H1 (cell line): Measurements from ENCODE around the gene CNGA4. TPM values are rescaled to one million over a fixed set of nuclear protein-coding genes. Genes with fewer than 3 reads are reported as not detected.

Experiments used
- CTCF ChIA-PET: fragments of 300-600 bp; sonication (Branson Sonifier 250); formaldehyde crosslinking; loops from one replicate; lab custom pipeline; 2021; ENCODE audit not compliant: partially characterized antibody; lab: Charles Lee
- POLR2A ChIA-PET: fragments of 300-600 bp; sonication (Branson Sonifier 250); formaldehyde crosslinking; loops from one replicate; lab custom pipeline; 2021; ENCODE audit warnings: inconsistent platforms; ENCODE audit not compliant: partially characterized antibody; lab: Charles Lee
- DNase-seq, 2 experiments: peaks; one replicate each; pipeline versions ENCODE4 v3.0.0 to v3.0.0-alpha.2; 2010 to 2022; ENCODE audit warnings: low spot score in 2 of 2, low read depth in 1 of 2, mixed read lengths in 1 of 2
- FAIRE-seq: peaks from 2 replicates; lab custom pipeline; 2011; peaks lifted over from hg19 to GRCh38; lab: Jason Lieb, UNC
- H2AFZ ChIP-seq: 2 replicates; pipeline ENCODE4 v1.8.1; 2012; ENCODE audit warnings: low read length, inconsistent platforms
- H2AK5ac ChIP-seq: 2 replicates; pipeline ENCODE4 v1.6.1; 2013; ENCODE audit warnings: low read depth, low read length
- H2BK120ac ChIP-seq: replicated peaks from 2 replicates; pipeline ENCODE3; 2013; ENCODE audit warnings: low read depth, low read length, inconsistent platforms
- H2BK12ac ChIP-seq: 2 replicates; pipeline ENCODE4 v1.6.1; 2013; ENCODE audit warnings: low read depth, low read length
- H2BK15ac ChIP-seq: 2 replicates; pipeline ENCODE4 v1.6.1; 2013; ENCODE audit warnings: low read length
- H2BK20ac ChIP-seq: 2 replicates; pipeline ENCODE4 v1.6.1; 2013; ENCODE audit warnings: low read length
- H2BK5ac ChIP-seq: 2 replicates; pipeline ENCODE4 v1.6.1; 2013; ENCODE audit warnings: low read depth, low read length
- H3K14ac ChIP-seq: 2 replicates; pipeline ENCODE4 v1.6.1; 2013; ENCODE audit warnings: inconsistent platforms; ENCODE audit not compliant: insufficient read length
- H3K18ac ChIP-seq: 2 replicates; pipeline ENCODE4 v1.6.1; 2013; ENCODE audit warnings: low read length; ENCODE audit errors: extremely low read depth
- H3K23ac ChIP-seq: 2 replicates; pipeline ENCODE4 v1.6.1; 2013; ENCODE audit warnings: inconsistent platforms; ENCODE audit not compliant: insufficient read length
- H3K23me2 ChIP-seq: 2 replicates; pipeline ENCODE4 v1.6.1; 2013; ENCODE audit warnings: low read depth, low read length
- H3K27ac ChIP-seq: 2 replicates; pipeline ENCODE4 v1.6.1; 2011; ENCODE audit warnings: low read depth, low read length, inconsistent platforms
- H3K27me3 ChIP-seq, 4 experiments: replicated peaks in 1 of 4; 1 replicate in 1 of 4; 2 replicates in 3 of 4; pipeline versions ENCODE4 v1.6.1 to v1.8.1; 2011 to 2013; ENCODE audit warnings: low read length in 3 of 4, mild to moderate bottlenecking in 3 of 4, inconsistent platforms in 2 of 4, mixed read lengths in 2 of 4, moderate library complexity in 1 of 4; ENCODE audit not compliant: control insufficient read depth in 3 of 4, insufficient read depth in 3 of 4; ENCODE audit errors: extremely low read depth in 1 of 4
- H3K36me3 ChIP-seq, 4 experiments: 2 replicates each; pipeline versions ENCODE4 v1.6.1 to v1.8.1; 2011 to 2013; ENCODE audit warnings: mild to moderate bottlenecking in 4 of 4, low read length in 3 of 4, moderate library complexity in 2 of 4, control low read depth in 1 of 4, inconsistent platforms in 1 of 4; ENCODE audit not compliant: insufficient read depth in 4 of 4, control insufficient read depth in 2 of 4
- H3K4ac ChIP-seq: replicated peaks from 2 replicates; pipeline ENCODE3; 2013; ENCODE audit warnings: low read length, low read depth, mixed read lengths, inconsistent platforms; ENCODE audit not compliant: insufficient read length
- H3K4me1 ChIP-seq, 4 experiments: replicated peaks in 1 of 4; 1 replicate in 1 of 4; 2 replicates in 3 of 4; pipeline versions ENCODE4 v1.6.1 to v1.8.1; 2011 to 2013; ENCODE audit warnings: low read length in 3 of 4, inconsistent platforms in 2 of 4, mixed read lengths in 1 of 4; ENCODE audit not compliant: insufficient read depth in 4 of 4, control insufficient read depth in 3 of 4
- H3K4me2 ChIP-seq, 2 experiments: 2 replicates each; pipeline versions ENCODE4 v1.6.1 to v1.8.1; 2011 to 2013; ENCODE audit warnings: low read depth in 2 of 2, low read length in 2 of 2, control low read depth in 1 of 2, inconsistent platforms in 1 of 2, mild to moderate bottlenecking in 1 of 2; ENCODE audit not compliant: insufficient read depth in 1 of 2
- H3K4me3 ChIP-seq, 4 experiments: fragments of 200-600, 300-600 bp in 1 of 4; sonication (generic), shearing (Covaris generic), sonication (Bioruptor Twin) in 1 of 4; 2 replicates each; pipeline versions ENCODE4 v1.5.1 to v1.8.1; 2011 to 2016; ENCODE audit warnings: low read length in 4 of 4, low read depth in 3 of 4, control low read depth in 2 of 4, inconsistent platforms in 2 of 4, mild to moderate bottlenecking in 2 of 4, mixed read lengths in 1 of 4, moderate library complexity in 1 of 4; ENCODE audit not compliant: insufficient read depth in 2 of 4; ENCODE audit errors: extremely low read depth in 1 of 4
- H3K56ac ChIP-seq: replicated peaks from 2 replicates; pipeline ENCODE3; 2013; ENCODE audit warnings: low read depth, mild to moderate bottlenecking, mixed read lengths, low read length, inconsistent platforms; ENCODE audit not compliant: insufficient read length
- H3K79me1 ChIP-seq: 2 replicates; pipeline ENCODE4 v1.6.1; 2013; ENCODE audit warnings: low read depth, low read length, control low read depth
- H3K79me2 ChIP-seq, 2 experiments: 2 replicates each; pipeline versions ENCODE4 v1.6.1 to v1.8.1; 2012 to 2013; ENCODE audit warnings: low read length in 2 of 2, mild to moderate bottlenecking in 2 of 2, inconsistent platforms in 1 of 2; ENCODE audit not compliant: insufficient read depth in 2 of 2, control insufficient read depth in 1 of 2
- H3K9ac ChIP-seq, 4 experiments: replicated peaks in 1 of 4; 1 replicate in 1 of 4; 2 replicates in 3 of 4; pipeline versions ENCODE4 v1.6.1 to v1.8.1; 2011 to 2013; ENCODE audit warnings: low read depth in 3 of 4, low read length in 3 of 4, control low read depth in 2 of 4, mild to moderate bottlenecking in 2 of 4, moderate library complexity in 2 of 4, inconsistent platforms in 1 of 4; ENCODE audit errors: extremely low read depth in 1 of 4
- H3K9me3 ChIP-seq, 2 experiments: 2 replicates each; pipeline versions ENCODE4 v1.6.1 to v1.8.1; 2012 to 2013; ENCODE audit warnings: mild to moderate bottlenecking in 2 of 2, moderate library complexity in 2 of 2, control low read depth in 1 of 2, inconsistent platforms in 1 of 2, low read depth in 1 of 2, low read length in 1 of 2, mixed read lengths in 1 of 2; ENCODE audit not compliant: insufficient read depth in 2 of 2
- H4K20me1 ChIP-seq, 2 experiments: replicated peaks in 1 of 2; 2 replicates each; pipeline versions ENCODE3 to v1.8.1; 2011 to 2013; ENCODE audit warnings: inconsistent platforms in 2 of 2, low read length in 2 of 2, mild to moderate bottlenecking in 1 of 2; ENCODE audit not compliant: insufficient read depth in 2 of 2, control insufficient read depth in 1 of 2
- H4K5ac ChIP-seq: 2 replicates; pipeline ENCODE4 v1.6.1; 2013; ENCODE audit warnings: low read length, low read depth, mixed read lengths, inconsistent platforms; ENCODE audit not compliant: insufficient read length
- H4K8ac ChIP-seq: 2 replicates; pipeline ENCODE4 v1.8.0; 2013; ENCODE audit warnings: mild to moderate bottlenecking, moderate library complexity, low read length, inconsistent platforms; ENCODE audit not compliant: insufficient read depth; ENCODE audit errors: extremely low read depth
- H4K91ac ChIP-seq: replicated peaks from 2 replicates; pipeline ENCODE3; 2013; ENCODE audit warnings: low read length, mixed read lengths, inconsistent platforms; ENCODE audit not compliant: insufficient read length
- ASH2L ChIP-seq: fragments of 200-600, 300-600 bp; sonication (generic); IDR thresholded peaks from one replicate; pipeline ENCODE4 v1.7.1; 2017; ENCODE audit warnings: low read length
- CEBPB ChIP-seq: IDR thresholded peaks from 2 replicates; pipeline ENCODE4 v1.6.1; 2012; ENCODE audit warnings: low read depth, low read length
- GTF2F1 ChIP-seq: IDR thresholded peaks from 2 replicates; pipeline ENCODE4 v1.6.1; 2012; ENCODE audit warnings: low read depth, low read length, improper control_type of control experiment, borderline replicate concordance
- JUN ChIP-seq: IDR thresholded peaks from 2 replicates; pipeline ENCODE4 v1.6.1; 2011; ENCODE audit warnings: low read depth, mild to moderate bottlenecking, improper control_type of control experiment, low read length
- JUND ChIP-seq: IDR thresholded peaks from 2 replicates; pipeline ENCODE4 v1.6.1; 2011; ENCODE audit warnings: mild to moderate bottlenecking, improper control_type of control experiment, low read length
- KDM1A ChIP-seq: fragments of 200-600, 300-600 bp; sonication (generic); IDR thresholded peaks from 2 replicates; pipeline ENCODE4 v1.7.1; 2016; ENCODE audit warnings: mild to moderate bottlenecking, low read length, borderline replicate concordance
- KDM4A ChIP-seq: IDR thresholded peaks from one replicate; pipeline ENCODE4 v1.7.1; 2012; ENCODE audit warnings: low read depth, mild to moderate bottlenecking, moderate library complexity, low read length, inconsistent platforms; ENCODE audit not compliant: severe bottlenecking
- NRF1 ChIP-seq: IDR thresholded peaks from 2 replicates; pipeline ENCODE4 v1.6.1; 2011; ENCODE audit warnings: mild to moderate bottlenecking, low read depth, low read length, improper control_type of control experiment
- POU5F1 ChIP-seq: IDR thresholded peaks from 2 replicates; pipeline ENCODE4 v1.6.1; 2011; ENCODE audit warnings: low read depth, mild to moderate bottlenecking, low read length, moderate library complexity
- SP1 ChIP-seq: IDR thresholded peaks from 2 replicates; pipeline ENCODE4 v1.6.1; 2011; ENCODE audit warnings: low read depth, low read length
- SP2 ChIP-seq: IDR thresholded peaks from 2 replicates; pipeline ENCODE4 v1.6.1; 2012; ENCODE audit warnings: mild to moderate bottlenecking, low read length, inconsistent platforms
- SP4 ChIP-seq: IDR thresholded peaks from 2 replicates; pipeline ENCODE4 v1.6.1; 2012; ENCODE audit warnings: low read length, inconsistent platforms
- SUZ12 ChIP-seq: fragments of 200-600 bp; sonication (generic); IDR thresholded peaks from 2 replicates; pipeline ENCODE4 v1.6.1; 2012; ENCODE audit warnings: mild to moderate bottlenecking, inconsistent platforms, low read length, moderate library complexity, mixed read lengths
- TBP ChIP-seq: IDR thresholded peaks from 2 replicates; pipeline ENCODE4 v1.6.1; 2011; ENCODE audit warnings: low read depth, low read length, improper control_type of control experiment
- WGBS, 2 experiments: shearing (Covaris generic) in 1 of 2; methylation state at CpG; one replicate each; pipeline versions ENCODE4 v1.1.6 to v1.1.7; 2013 to 2015; ENCODE audit warnings: low lambda C conversion rate in 2 of 2, mixed read lengths in 2 of 2, inconsistent platforms in 1 of 2, low coverage in 1 of 2, missing lambda C conversion rate in 1 of 2; ENCODE audit not compliant: insufficient replicate concordance in 2 of 2, insufficient coverage in 1 of 2, insufficient read length in 1 of 2; ENCODE audit errors: extremely low coverage in 1 of 2, missing lambda C conversion rate in 1 of 2; 5-methylcytosine and 5-hydroxymethylcytosine counted together
- polyA plus RNA-seq, 7 experiments: library from polyadenylated mRNA; depleted of rRNA in 3 of 7; stranded (reverse) in 5 of 7; unstranded in 2 of 7; fragments of >200 nt in 5 of 7; fragments of 200-250 nt in 2 of 7; gene quantifications; 1 replicate in 5 of 7; 2 replicates in 1 of 7; 4 replicates in 1 of 7; pipeline versions ENCODE4 v1.2.1 to v1.2.3, GENCODE V29; 2011 to 2013; ENCODE audit warnings: missing spikeins in 2 of 7, mixed read lengths in 2 of 7
- total RNA-seq: library from RNA; stranded (reverse); fragmentation: NEBNext Ultra II Directional; extraction: Animal tissue kit (Norgen Biotek cat#: 25700); gene quantifications from 2 replicates; pipeline ENCODE4 v1.2.1, GENCODE V29; 2021
- TF ChIP-seq, protein P1 (sequence below): IDR thresholded peaks from 2 replicates; pipeline ENCODE4 v1.6.1; 2011; ENCODE audit warnings: low read length, improper control_type of control experiment

The CNGA4 gene
- total and polyA plus RNA-seq, 2 of the 8 experiments (the other 6 are each of a cell fraction or from before 2014, with no cell fraction given), result 0.29 TPM; not detected in 1

DNA sequence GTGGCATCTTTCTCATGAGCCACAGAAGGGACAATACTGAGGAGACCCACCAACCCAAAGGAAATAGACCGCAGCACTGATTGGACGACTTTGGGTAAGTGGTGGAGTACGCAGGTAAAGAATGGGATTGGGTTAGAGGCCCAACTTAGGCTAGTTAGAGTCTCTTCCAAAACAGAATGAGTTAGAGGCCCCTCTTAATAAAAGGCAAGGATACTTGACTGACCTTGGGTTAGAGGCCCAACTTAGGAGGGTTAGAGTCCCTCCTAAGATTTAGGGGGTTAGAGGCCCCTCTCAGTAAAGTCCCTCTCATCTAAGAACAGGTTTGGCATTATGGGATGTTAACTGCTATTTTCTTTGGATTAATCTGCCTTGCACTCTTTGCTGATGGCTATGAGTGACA, 45.4 kb downstream of the CNGA4 start:
- H2AK5ac ChIP-seq, result no peak overlapping the region
- H3K4me3 ChIP-seq, result no peak overlapping the region
- H3K36me3 ChIP-seq, result no peaks in the 10 kb centered on the region
- H4K91ac ChIP-seq, result no peak overlapping the region
- H3K4me1 ChIP-seq, result peaks cover 0 to 2% (median 0%) of the 10 kb centered on the region in 4 experiments; a peak in 2 of 7 replicates
- H2BK20ac ChIP-seq, result no peak overlapping the region
- H4K8ac ChIP-seq, result no peak overlapping the region
- H2AFZ ChIP-seq, result no peak overlapping the region
- FAIRE-seq (no peak), DNase-seq (no peak)
- H2BK12ac ChIP-seq, result no peak overlapping the region
- no peaks in the 10 kb centered on the region for H4K20me1 ChIP-seq
- H3K4ac ChIP-seq, result no peak overlapping the region
- no peak overlapping the region for H2BK5ac ChIP-seq
- no peak overlapping the region for H3K4me2 ChIP-seq
- CTCF ChIA-PET, result interaction anchor here (0.6 to 10.9 kb wide), 9 partner anchors 14 to 222 kb away, joined by 3 to 127 read pairs (median 33); partner anchors contain the start of gene CCKBR
- H3K23ac ChIP-seq, result no peak overlapping the region
- H2BK15ac ChIP-seq, result no peak overlapping the region
- WGBS, 2 experiments, result 60% methylated on average over 3 of the region's 3 CpGs; no CpG with 5 or more reads in 1 of the 2 experiments
- H3K56ac ChIP-seq, result no peak overlapping the region
- no peak overlapping the region for H3K14ac ChIP-seq
- no peak overlapping the region for H2BK120ac ChIP-seq
- no peak overlapping the region for H3K18ac ChIP-seq
- no peaks in the 10 kb centered on the region for H3K9me3 ChIP-seq
- POLR2A ChIA-PET, result interaction anchor here (1.2 kb wide), 1 partner anchor 78 kb away, joined by 3 read pairs; no protein-coding TSS in a partner anchor
- no peaks in the 10 kb centered on the region for H3K79me2 ChIP-seq
- H3K27ac ChIP-seq, result no peak overlapping the region
- H3K23me2 ChIP-seq, result no peaks in the 10 kb centered on the region
- H3K27me3 ChIP-seq, result peaks cover 12 to 72% (median 44%) of the 10 kb centered on the region in 4 experiments
- H3K9ac ChIP-seq, result no peak overlapping the region
- H4K5ac ChIP-seq, result no peak overlapping the region
- no peaks in the 10 kb centered on the region for H3K79me1 ChIP-seq
- TF ChIP-seq POU5F1 (no peak), SP2 (no peak), SP1 (0 out of 2 replicates have a peak, but pooled peaks have one; percentile 39), KDM4A (no peak), NRF1 (no peak), TBP (no peak), KDM1A (no peak), SUZ12 (no peak), CEBPB (no peak), JUND (no peak), ASH2L (no peak), JUN (no peak), SP4 (no peak), GTF2F1 (no peak)
- TF ChIP-seq, protein P1, sequence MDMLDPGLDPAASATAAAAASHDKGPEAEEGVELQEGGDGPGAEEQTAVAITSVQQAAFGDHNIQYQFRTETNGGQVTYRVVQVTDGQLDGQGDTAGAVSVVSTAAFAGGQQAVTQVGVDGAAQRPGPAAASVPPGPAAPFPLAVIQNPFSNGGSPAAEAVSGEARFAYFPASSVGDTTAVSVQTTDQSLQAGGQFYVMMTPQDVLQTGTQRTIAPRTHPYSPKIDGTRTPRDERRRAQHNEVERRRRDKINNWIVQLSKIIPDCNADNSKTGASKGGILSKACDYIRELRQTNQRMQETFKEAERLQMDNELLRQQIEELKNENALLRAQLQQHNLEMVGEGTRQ, result no peak
